NCI-H446 (cell line): ENCODE results near the gene FREM1.
"Not testable (repeated sequence)": the region's sequence is repeated elsewhere in the genome, so short reads cannot be mapped to it uniquely, and the experiment has no call there.

ENCODE experiments used
- DNase-seq, 2 experiments: peaks; one replicate each; lab custom pipeline; 2025; lab: John Stamatoyannopoulos, UW

Gene FREM1, protein sequence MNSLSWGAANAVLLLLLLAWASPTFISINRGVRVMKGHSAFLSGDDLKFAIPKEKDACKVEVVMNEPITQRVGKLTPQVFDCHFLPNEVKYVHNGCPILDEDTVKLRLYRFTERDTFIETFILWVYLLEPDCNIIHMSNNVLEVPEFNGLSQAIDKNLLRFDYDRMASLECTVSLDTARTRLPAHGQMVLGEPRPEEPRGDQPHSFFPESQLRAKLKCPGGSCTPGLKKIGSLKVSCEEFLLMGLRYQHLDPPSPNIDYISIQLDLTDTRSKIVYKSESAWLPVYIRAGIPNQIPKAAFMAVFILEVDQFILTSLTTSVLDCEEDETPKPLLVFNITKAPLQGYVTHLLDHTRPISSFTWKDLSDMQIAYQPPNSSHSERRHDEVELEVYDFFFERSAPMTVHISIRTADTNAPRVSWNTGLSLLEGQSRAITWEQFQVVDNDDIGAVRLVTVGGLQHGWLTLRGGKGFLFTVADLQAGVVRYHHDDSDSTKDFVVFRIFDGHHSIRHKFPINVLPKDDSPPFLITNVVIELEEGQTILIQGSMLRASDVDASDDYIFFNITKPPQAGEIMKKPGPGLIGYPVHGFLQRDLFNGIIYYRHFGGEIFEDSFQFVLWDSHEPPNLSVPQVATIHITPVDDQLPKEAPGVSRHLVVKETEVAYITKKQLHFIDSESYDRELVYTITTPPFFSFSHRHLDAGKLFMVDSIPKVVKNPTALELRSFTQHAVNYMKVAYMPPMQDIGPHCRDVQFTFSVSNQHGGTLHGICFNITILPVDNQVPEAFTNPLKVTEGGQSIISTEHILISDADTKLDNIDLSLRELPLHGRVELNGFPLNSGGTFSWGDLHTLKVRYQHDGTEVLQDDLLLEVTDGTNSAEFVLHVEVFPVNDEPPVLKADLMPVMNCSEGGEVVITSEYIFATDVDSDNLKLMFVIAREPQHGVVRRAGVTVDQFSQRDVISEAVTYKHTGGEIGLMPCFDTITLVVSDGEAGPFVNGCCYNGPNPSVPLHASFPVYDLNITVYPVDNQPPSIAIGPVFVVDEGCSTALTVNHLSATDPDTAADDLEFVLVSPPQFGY (N-terminal part only)

DNA sequence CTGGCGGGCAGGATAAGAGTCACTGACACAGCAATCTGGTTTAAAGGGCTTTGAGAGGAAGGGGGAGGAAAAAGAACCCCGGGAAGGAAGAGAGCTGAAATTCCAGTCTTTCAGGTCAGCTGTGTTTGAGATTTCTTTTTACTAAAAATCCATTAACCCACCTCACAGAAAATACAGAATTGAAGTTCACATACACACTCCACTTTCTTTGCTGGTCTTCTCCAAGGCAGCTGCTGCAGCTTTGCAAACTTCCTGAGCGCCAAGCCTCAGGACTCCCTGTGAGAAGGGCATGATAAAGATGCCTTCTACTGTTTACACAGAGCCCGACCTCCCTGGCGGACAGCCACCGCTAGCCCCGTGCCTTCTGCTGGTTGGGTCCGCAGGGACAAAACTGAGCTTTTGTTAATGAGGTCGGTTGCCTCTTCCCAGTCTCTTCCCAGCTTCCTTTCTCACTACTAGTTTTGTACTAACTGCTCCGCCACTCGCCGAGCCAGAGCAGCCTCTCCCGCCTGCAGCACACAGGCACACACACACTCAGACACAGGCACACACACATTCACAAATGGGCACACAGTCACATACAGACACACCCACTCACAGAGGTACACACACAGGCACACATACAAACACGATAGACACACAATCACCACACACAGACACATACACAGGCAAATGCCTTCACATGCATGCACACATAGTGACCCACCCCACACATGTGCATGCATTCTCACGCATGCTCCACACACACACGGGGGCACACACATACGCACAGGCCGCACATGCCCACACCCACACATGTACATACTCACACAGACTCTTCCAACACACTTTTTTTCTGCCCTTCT is at the start of gene FREM1:
Gene FREM1 (minus strand): TSS at position 468 of the 845 bp plus-strand sequence. CDS start 41,451 bp downstream, outside the sequence.
- DNase-seq: peak; percentile 86 to 98

DNA sequence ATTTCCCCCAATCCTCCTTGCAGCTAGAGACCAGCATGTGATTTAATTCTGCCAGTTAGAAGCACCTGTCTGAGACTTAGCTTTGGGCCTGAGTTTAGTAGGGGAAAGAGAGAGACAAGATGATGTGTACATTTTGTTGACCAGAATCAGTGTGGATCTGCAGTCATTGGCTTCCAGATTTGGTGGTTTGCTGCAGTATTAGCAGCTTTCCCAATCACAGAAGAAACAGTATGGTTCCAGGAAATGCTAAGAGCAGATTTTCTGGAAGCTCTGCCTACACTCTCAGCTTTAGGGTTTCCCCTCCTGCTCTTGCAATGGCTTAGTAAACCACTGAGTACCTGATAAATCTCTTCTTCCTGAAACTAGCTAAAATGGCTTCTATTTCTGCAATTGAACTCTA is 48.8 kb upstream of the FREM1 start:
- no peak for DNase-seq

GRCh38 chr9:14957109-14957508 is 46.9 kb upstream of the FREM1 start:
- no peak for DNase-seq

DNA sequence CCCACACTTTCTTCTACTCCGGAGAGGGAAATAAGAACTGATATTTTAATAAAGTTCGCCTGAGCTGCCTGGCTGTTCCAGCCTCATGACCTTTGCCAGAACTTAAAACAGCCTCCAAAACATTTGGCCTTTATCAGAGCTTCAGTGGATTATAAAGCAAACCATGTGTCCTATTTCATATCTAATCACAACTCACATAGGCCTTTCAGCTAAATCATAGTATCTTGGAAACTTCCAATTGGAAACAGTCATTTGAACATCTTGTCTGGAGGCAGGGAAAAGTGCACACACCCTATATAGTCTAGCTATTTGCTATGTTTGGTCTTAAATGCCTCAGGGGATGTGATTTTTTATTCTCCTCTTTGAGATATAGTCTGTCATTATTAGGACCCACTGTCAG is 46.0 kb upstream of the FREM1 start:
- no peak for DNase-seq

- no peak for DNase-seq
Observed at GRCh38 chr9:14945351-14945750, 35.1 kb upstream of the FREM1 start.

DNA sequence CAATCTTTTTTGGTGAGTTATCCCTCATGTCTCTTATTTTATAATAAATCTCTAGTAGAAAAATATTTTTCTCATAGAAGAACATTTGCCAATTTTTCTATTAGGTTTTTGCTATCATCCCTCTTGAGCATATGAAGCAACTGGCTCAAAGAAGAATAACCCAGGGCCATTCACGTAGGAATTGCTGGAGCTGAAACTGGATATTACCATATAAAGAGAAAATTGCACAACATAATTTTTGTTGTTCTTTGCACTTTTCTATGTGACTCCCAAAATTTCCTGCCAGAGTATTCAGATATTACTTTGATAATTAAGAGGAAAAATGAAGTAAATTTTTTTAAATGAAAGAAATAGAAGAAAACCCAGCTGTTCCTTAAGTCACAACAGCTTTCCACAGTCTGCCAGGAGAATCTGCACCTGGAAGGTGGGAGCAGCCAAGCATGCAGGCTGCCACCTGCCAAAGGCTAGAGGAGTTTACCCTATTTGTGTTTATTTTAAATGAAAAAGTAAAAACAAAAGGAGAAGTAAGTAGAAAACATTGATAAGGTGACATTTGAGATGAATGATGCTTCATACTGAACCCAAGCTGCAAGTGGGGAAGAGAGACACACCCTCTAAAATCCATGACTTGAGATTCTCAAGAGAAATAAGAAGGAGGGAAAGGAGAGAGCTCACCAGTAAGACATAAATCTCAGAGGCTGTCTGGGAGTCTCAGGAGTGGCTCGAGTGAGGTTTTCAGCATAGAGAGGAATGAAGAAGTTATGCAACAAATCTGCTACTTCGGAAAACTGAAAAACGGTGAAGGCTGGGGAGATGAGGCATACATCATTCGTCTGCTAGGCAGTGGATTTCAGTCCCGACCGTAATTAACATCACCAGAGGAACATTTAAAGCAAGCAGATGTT is 31.5 kb upstream of the FREM1 start:
- no peak for DNase-seq

DNA sequence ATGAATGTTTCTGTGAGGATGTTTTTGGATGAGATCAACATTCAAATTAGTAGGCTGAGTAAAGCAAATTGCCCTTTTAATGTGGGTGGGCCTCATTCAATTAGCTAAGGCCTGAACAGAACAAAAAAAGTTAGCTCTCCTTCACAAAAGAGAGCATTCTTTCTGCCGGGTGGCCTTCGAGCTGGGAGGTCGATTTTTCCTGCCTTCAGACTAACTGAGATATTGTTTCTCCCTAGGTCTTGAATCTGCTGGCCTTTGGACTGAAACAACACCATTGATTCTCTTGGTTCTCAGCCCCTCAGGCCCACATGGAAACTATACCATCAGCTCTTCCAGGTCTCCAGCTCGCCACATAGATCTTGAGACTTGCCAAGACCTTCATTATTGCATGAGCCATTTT is 29.1 kb upstream of the FREM1 start:
- DNase-seq: no peak

DNA sequence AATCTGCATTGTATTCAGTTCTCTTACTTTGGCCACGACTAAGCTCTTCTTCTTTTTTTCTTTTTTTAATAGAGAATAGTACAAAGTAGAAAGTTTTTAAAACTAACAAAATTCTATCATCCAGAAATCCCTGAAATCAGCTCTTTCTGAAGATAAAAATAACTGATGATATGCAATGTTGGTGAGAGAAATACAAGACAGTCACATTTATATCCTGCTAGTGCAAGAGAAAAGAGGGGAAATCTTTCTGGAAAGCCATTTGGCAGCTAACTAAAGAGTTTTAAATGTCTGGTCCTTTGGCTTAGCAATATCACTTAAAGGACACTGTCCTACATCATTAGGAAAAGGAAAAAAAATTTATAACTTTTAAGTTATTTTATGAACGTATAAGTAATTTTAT is 27.0 kb upstream of the FREM1 start:
- no peak for DNase-seq

DNA sequence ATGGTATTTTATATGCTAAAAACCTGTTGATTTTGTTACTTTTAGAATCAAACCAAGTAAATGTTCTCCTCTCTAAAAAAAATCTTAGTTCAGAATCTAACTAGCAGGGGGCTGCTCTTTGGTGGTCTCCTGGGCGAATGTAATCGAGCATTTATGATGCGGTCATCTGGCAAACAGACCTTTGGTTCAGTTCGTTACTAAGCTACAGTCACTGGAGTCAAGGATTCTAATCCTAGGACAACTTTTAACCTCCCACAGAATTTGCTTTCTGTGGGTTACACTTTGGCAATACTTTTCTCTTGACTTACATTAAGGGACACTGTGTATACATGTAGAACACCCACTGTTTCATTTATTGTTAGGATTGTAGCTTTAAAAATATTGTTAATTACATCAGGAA is 26.3 kb upstream of the FREM1 start:
- no peak for DNase-seq

- DNase-seq: peak in 1 of 2 experiments; percentile 46
Observed at GRCh38 chr9:14935964-14936363, 25.7 kb upstream of the FREM1 start.

DNA sequence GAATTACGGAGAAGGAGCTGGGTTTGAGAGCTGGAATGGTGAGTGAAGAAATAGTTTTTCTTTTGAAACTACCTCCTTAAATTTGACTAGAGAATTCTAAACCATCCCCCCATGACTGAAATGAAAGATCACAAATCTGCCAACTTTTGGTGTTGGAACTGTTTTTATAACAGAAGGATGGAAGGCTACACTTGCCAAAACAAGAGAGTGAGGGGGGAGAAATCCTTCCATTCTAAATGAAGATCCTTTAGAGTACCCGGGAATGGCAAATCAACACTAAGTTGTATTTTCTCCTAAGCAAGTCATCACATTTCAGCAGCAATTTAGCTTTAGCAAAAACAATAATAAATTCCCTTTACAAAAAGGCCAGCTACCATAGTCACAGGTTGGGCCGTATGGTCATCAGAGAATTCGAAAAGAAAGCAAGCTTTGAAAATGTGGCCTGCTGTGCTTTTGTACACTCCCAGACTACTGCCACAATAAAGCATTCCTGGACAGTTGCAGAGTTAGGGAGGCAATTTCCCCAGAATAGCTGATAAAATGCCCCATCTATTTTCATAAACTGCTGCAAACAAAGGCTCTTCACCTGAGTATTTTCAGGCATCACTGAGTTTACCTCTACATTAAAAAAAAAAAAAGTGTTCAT is 25.0 kb upstream of the FREM1 start:
- peak; percentile 85 to 90 for DNase-seq

DNA sequence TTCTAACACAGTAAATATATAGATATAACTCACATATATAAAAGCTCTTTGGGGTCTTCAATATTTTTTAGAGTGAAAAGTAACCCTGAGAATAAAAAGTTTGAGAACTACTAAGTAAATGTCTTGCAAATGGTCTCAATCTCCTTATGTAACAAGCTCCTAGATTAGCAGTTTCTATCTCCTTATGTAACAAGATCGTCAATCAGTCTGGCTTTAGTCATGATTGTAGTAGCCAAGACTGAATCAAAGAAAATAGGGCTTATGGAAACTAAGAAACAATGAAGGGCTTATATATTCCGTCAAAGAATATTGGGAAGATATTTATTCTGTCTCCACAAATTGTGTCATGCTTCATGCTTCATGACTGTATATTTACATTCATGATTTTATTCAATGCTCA is 22.4 kb upstream of the FREM1 start:
- no peak for DNase-seq

GRCh38 chr9:14932231-14932630 is 22.0 kb upstream of the FREM1 start:
- no peak for DNase-seq

GRCh38 chr9:14926941-14927624 is 16.9 kb upstream of the FREM1 start:
- DNase-seq: no peak

GRCh38 chr9:14924230-14925219 is 14.3 kb upstream of the FREM1 start:
- peak in 1 of 2 experiments; percentile 64 for DNase-seq

- DNase-seq: no peak
Observed at GRCh38 chr9:14923701-14924100, 13.5 kb upstream of the FREM1 start.

GRCh38 chr9:14920805-14921204 is 10.6 kb upstream of the FREM1 start:
- DNase-seq: not testable (repeated sequence)

- no peak for DNase-seq
Observed at GRCh38 chr9:14913366-14913765, 3.1 kb upstream of the FREM1 start.
